ENCODE data around the gene TRIM34. TPM values are rescaled to one million over a fixed set of nuclear protein-coding genes. Genes with fewer than 3 reads are reported as not detected.

TRIM34 gene
- 10 to 100 TPM in 1 of 2 donors, 1 to 10 TPM in 1; 9.1 to 10.2 TPM for total RNA-seq
- polyA plus RNA-seq (ENCODE audit: insufficient read length in 6 of 6), result 10 to 100 TPM; 20.9 to 31.7 (median 22.9) TPM
- long read RNA-seq, donor 1, partial matches to known transcripts, result 0 of 3 reads
- long read RNA-seq, donor 1, other reads (novel, unspliced or antisense), result 0 of 3 reads
- long read RNA-seq, donor 2, partial matches to known transcripts, result 0 of 1 reads
- long read RNA-seq, donor 2, other reads (novel, unspliced or antisense), result 0 of 1 reads
- long read RNA-seq, donor 3, transcript TRIM34-201 (8 exons, 2,311 nt), result major isoform, 5 of 5 reads
- long read RNA-seq, donor 3, partial matches to known transcripts, result 0 of 5 reads
- long read RNA-seq, donor 3, other reads (novel, unspliced or antisense), result 0 of 5 reads
- long read RNA-seq, donor 4, partial matches to known transcripts, result 4 of 6 reads
- long read RNA-seq, donor 4, other reads (novel, unspliced or antisense), result 0 of 6 reads
- long read RNA-seq, donor 5, transcript TRIM34-201 (8 exons, 2,311 nt), result major isoform, 6 of 6 reads
- long read RNA-seq, donor 5, partial matches to known transcripts, result 0 of 6 reads
- long read RNA-seq, donor 5, other reads (novel, unspliced or antisense), result 0 of 6 reads
- long read RNA-seq, donor 6, transcript TRIM34-201 (8 exons, 2,311 nt), result major isoform, 5 of 5 reads
- long read RNA-seq, donor 6, partial matches to known transcripts, result 0 of 5 reads
- long read RNA-seq, donor 6, other reads (novel, unspliced or antisense), result 0 of 5 reads
- long read RNA-seq, donor 7, result 0 reads
- long read RNA-seq, donor 8, result 0 reads
- long read RNA-seq, donor 9, result 0 reads
- long read RNA-seq, donor 10, partial matches to known transcripts, result 3 of 7 reads
- long read RNA-seq, donor 10, other reads (novel, unspliced or antisense), result 2 of 7 reads
- long read RNA-seq, donor 11, result 0 reads
- long read RNA-seq, donor 12, partial matches to known transcripts, result 0 of 4 reads
- long read RNA-seq, donor 12, other reads (novel, unspliced or antisense), result 0 of 4 reads

- intact Hi-C loops (cut with DNase I), result no loop called here
- H3K4me1 ChIP-seq, result peaks cover 15 to 44% of the 10 kb centered on the region in 2 donors
- no peaks in the 10 kb centered on the region for H3K27me3 ChIP-seq
- ATAC-seq (peak; percentile 92), DNase-seq (peak in 3 of 4 donors; percentile 57 to 82 (median 74))
- H3K36me3 ChIP-seq, result no peaks in the 10 kb centered on the region
- no peak for TF ChIP-seq CTCF (IDR thresholded peaks at IDR 0.05)
- H3K9me3 ChIP-seq, result no peaks in the 10 kb centered on the region
- H3K27ac ChIP-seq, result peak within 1 kb of the TSS; percentile 74 to 86
- peak within 1 kb of the TSS; percentile 49 to 51 for H3K4me3 ChIP-seq
Observed at GRCh38 chr11:5624489-5625279, at the start of gene TRIM34. TRIM34 (plus strand) TSS chr11:5625001; CDS start chr11:5632332, 7,331 bp downstream.

GRCh38 chr11:5575152-5575551 is 49.6 kb upstream of the TRIM34 start:
- no peak overlapping the region for H3K27ac ChIP-seq
- DNase-seq (no peak), ATAC-seq (no peak)
- no peak overlapping the region for H3K4me3 ChIP-seq
- no peak for TF ChIP-seq CTCF (IDR thresholded peaks at IDR 0.05)
- H3K9me3 ChIP-seq, result no peaks in the 10 kb centered on the region
- intact Hi-C loops (cut with DNase I), result no loop called here
- no peaks in the 10 kb centered on the region for H3K27me3 ChIP-seq
- no peaks in the 10 kb centered on the region for H3K4me1 ChIP-seq
- H3K36me3 ChIP-seq, result no peaks in the 10 kb centered on the region

GRCh38 chr11:5577101-5577500 is 47.7 kb upstream of the TRIM34 start:
- DNase-seq (no peak), ATAC-seq (no peak)
- no peaks in the 10 kb centered on the region for H3K27me3 ChIP-seq
- no peak for TF ChIP-seq CTCF (IDR thresholded peaks at IDR 0.05)
- no peaks in the 10 kb centered on the region for H3K4me1 ChIP-seq
- H3K27ac ChIP-seq, result no peak overlapping the region
- no peaks in the 10 kb centered on the region for H3K36me3 ChIP-seq
- no peaks in the 10 kb centered on the region for H3K9me3 ChIP-seq
- intact Hi-C loops (cut with DNase I), result no loop called here
- no peak overlapping the region for H3K4me3 ChIP-seq

- H3K36me3 ChIP-seq, result no peaks in the 10 kb centered on the region
- H3K9me3 ChIP-seq, result no peaks in the 10 kb centered on the region
- DNase-seq, result no peak
- no peak for ATAC-seq
- no peaks in the 10 kb centered on the region for H3K4me1 ChIP-seq
- intact Hi-C loops (cut with DNase I), result no loop called here
- no peaks in the 10 kb centered on the region for H3K27me3 ChIP-seq
- H3K27ac ChIP-seq, result no peak within 1 kb of the TSS
- H3K4me3 ChIP-seq, result no peak within 1 kb of the TSS
- no peak for TF ChIP-seq CTCF (IDR thresholded peaks at IDR 0.05)
Observed at GRCh38 chr11:5580577-5580976, 44.2 kb upstream of the TRIM34 start, which contains the start of gene OR52B6. OR52B6 (plus strand) TSS chr11:5580877; CDS start chr11:5580877, 0 bp downstream.

All from left lung (tissue), 14 donors.